GM18508 (cell line): ENCODE data around the gene RBM26.

Source experiments
- ATAC-seq: cut with Tn5 transposase; IDR thresholded peaks from one replicate; pipeline ENCODE4 v1.9.1; 2021; ENCODE audit warnings: moderate number of reproducible peaks; ENCODE audit not compliant: insufficient read depth, unreplicated experiment

Gene RBM26

GRCh38 chr13:79346300-79346914 is 59.6 kb downstream of the RBM26 start:
- ATAC-seq, result no peak

- no peak for ATAC-seq
Measured at GRCh38 chr13:79341202-79341601, 64.9 kb downstream of the RBM26 start.

- ATAC-seq, result no peak
Measured at GRCh38 chr13:79340490-79340889, 65.6 kb downstream of the RBM26 start.

- ATAC-seq, result no peak
Measured at GRCh38 chr13:79338343-79338742, 67.7 kb downstream of the RBM26 start.

GRCh38 chr13:79336966-79337365 is 69.1 kb downstream of the RBM26 start:
- no peak for ATAC-seq

GRCh38 chr13:79328510-79328909 is 77.5 kb downstream of the RBM26 start:
- no peak for ATAC-seq

GRCh38 chr13:79320433-79320832 is 85.6 kb downstream of the RBM26 start:
- no peak for ATAC-seq

GRCh38 chr13:79318664-79319063 is 87.4 kb downstream of the RBM26 start:
- ATAC-seq, result no peak

- no peak for ATAC-seq
Measured at GRCh38 chr13:79317856-79318255, 88.2 kb downstream of the RBM26 start.

GRCh38 chr13:79314652-79315051 is 91.4 kb downstream of the RBM26 start:
- no peak for ATAC-seq

GRCh38 chr13:79312340-79312855 is 93.7 kb downstream of the RBM26 start:
- ATAC-seq, result no peak

- ATAC-seq, result no peak
Measured at GRCh38 chr13:79311386-79311785, 94.7 kb downstream of the RBM26 start.

- no peak for ATAC-seq
Measured at GRCh38 chr13:79309690-79310089, 96.4 kb downstream of the RBM26 start.

- no peak for ATAC-seq
Measured at GRCh38 chr13:79307866-79308298, 98.2 kb downstream of the RBM26 start.

GRCh38 chr13:79307433-79307861 is 98.6 kb downstream of the RBM26 start:
- no peak for ATAC-seq

- no peak for ATAC-seq
Measured at GRCh38 chr13:79306650-79307049, 99.4 kb downstream of the RBM26 start.

GRCh38 chr13:79297128-79297527 is 108.9 kb downstream of the RBM26 start:
- ATAC-seq, result no peak

GRCh38 chr13:79295906-79296706 is 109.9 kb downstream of the RBM26 start:
- no peak for ATAC-seq

GRCh38 chr13:79290595-79291244 is 115.3 kb downstream of the RBM26 start:
- no peak for ATAC-seq

- no peak for ATAC-seq
Measured at GRCh38 chr13:79289571-79289970, 116.5 kb downstream of the RBM26 start.
